SK-N-SH treated with all-trans-retinoic acid at 6 μM for 48 hours (cell line): ENCODE results near the gene RARRES1.
"Not testable (repeated sequence)": the region's sequence is repeated elsewhere in the genome, so short reads cannot be mapped to it uniquely, and the experiment has no call there.

Experiments used
- ESRRG ChIP-seq: fragments of 250-450 bp; sonication (Bioruptor Pico); IDR thresholded peaks from 2 replicates; pipeline ENCODE4 v1.6.1; 2021; ENCODE audit warnings: mild to moderate bottlenecking
- PPARA ChIP-seq: fragments of 250-450 bp; sonication (Bioruptor Pico); IDR thresholded peaks from 2 replicates; pipeline ENCODE4 v1.5.0; 2020; ENCODE audit warnings: mild to moderate bottlenecking, borderline replicate concordance
- RARB ChIP-seq: fragments of 250-450 bp; sonication (Bioruptor Pico); IDR thresholded peaks from 2 replicates; pipeline ENCODE4 v1.8.0; 2021; ENCODE audit warnings: mild to moderate bottlenecking, moderate library complexity

GRCh38 chr3:158693866-158694456 lies 38.3 kb downstream of the RARRES1 start:
- TF ChIP-seq PPARA, ESRRG, RARB (CRISPR knock-in tag): not testable (repeated sequence)
